Muscle of back (tissue), 10 donors: ENCODE results near the gene PNMA8C. TPM values are rescaled to one million over a fixed set of nuclear protein-coding genes. Genes with fewer than 3 reads are reported as not detected.

ENCODE experiments used
- polyA plus RNA-seq, 10 donors: library from polyadenylated mRNA; unstranded; fragments of 120-200 nt; gene quantifications; one replicate each; pipeline ENCODE4 v1.2.1, GENCODE V29; 2013; ENCODE audit not compliant: insufficient read length in 10 of 10

PNMA8C gene
- polyA plus RNA-seq, 10 donors, result 0.24 to 0.70 (median 0.40) TPM

Other genes starting within 250 kb of the PNMA8C start
- 1 to 10 TPM in 2 of 10 donors, not detected in 8; 5.4 to 7.1 TPM for gene IGFL1, start 199.2 kb downstream of the PNMA8C start, polyA plus RNA-seq
- 100 to 1,000 TPM; 112 to 347 (median 228) TPM for gene HIF3A, start 131.9 kb downstream of the PNMA8C start, polyA plus RNA-seq
- 10 to 100 TPM; 50.3 to 72.3 (median 61.4) TPM for gene PPP5C, start 81.8 kb downstream of the PNMA8C start, polyA plus RNA-seq
- 10 to 100 TPM; 48.0 to 74.7 (median 61.4) TPM for gene CCDC8, start 15.4 kb downstream of the PNMA8C start, polyA plus RNA-seq
- 10 to 100 TPM; 27.2 to 52.9 (median 43.9) TPM for gene PNMA8A, start 42.6 kb upstream of the PNMA8C start, polyA plus RNA-seq
- gene PNMA8B, start 66.9 kb upstream of the PNMA8C start, polyA plus RNA-seq, result 1 to 10 TPM; 2.0 to 4.9 (median 3.1) TPM
- 100 to 1,000 TPM; 173 to 292 (median 221) TPM for gene CALM3, start 172.4 kb upstream of the PNMA8C start, polyA plus RNA-seq
- 1 to 10 TPM; 1.8 to 4.8 (median 3.4) TPM for gene PTGIR, start 196.2 kb upstream of the PNMA8C start, polyA plus RNA-seq
- gene GNG8, start 207.3 kb upstream of the PNMA8C start, polyA plus RNA-seq, result 1 to 10 TPM in 1 of 10 donors, under 1 TPM in 2, not detected in 7; 0.65 to 1.9 (median 0.80) TPM
- gene DACT3, start 232.2 kb upstream of the PNMA8C start, polyA plus RNA-seq, result 10 to 100 TPM; 11.1 to 22.7 (median 14.4) TPM